CD4-positive, alpha-beta T cell treated with Interleukin-17A for 4 hours (primary cell): Measurements from ENCODE around the gene PTAR1.

Source experiments
- DNase-seq: peaks from one replicate; pipeline ENCODE4 v3.0.0-alpha.2; 2020; ENCODE audit warnings: mixed read lengths

PTAR1 gene

DNA sequence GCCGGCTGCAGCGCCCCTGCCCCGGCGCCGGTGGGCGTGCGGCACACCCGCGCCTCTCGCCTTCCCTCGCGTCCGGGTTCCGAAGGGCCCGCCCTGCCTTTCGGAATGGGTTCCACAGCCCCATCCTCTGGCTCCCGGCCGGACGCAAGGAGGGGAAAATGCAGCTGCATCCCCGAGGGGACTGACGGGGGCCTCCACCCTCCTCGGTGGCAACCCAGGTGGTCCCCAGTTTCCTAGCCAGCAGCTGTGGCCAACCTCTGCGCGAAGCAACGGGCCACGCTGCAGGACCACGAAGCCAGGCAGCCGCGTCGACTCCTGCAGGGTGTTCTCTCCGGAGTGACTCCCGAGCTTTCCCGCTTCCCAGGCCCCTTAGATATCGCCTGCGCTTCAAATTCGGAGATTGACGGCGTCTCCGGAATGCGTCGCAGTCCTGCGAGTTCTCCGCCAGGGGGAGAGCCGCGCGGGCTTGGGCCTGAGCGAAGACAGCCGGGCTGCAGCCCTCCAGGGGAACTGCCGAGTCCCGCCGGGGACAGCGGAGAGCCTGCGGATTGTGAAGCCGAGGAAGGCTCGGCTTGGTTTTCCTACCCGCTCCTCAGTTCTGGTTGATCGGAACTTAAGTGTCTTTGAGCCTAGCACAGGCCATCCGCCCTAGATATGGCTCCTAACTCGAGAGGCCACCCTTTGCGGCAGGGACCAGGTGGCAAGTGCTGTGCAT, 87.1 kb downstream of the PTAR1 start:
- peak; percentile 78 for DNase-seq

DNA sequence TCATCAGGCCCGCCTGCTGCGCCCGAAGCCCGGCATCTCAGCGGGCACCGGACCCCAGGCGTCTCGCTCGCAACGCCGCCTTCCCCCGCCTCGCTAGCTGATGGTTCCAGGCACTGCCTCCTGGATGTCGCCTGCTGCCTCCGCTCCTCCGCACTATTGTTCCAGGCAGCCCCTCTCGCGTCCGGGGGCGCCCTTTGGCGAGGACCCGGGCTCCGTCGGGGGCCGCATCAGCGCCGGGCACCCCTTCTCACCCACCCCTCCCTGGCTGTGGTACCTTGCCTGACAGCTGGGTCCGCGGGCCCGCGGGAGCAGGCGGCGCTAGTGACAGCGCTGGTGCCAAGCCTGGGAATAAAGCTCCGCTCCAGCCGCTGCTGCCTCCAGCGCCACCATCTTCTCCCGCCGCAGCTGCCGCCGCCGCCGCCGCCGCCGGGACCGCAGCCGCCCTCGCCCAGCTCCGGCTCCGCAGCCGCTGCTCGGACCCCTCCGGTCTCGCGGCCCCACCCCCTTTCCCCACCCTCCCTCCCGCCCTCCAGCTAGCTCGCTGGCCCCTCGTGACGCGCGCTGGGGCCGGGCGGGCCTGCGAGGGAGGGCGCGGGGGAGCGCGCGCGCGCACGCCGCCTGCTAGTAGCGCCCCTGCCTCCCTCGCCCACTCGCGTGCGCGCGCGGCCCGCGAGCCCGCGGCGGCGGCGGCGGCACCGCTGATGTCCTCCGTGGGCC, 87.8 kb downstream of the PTAR1 start, which contains the start of gene APBA1:
Gene APBA1 (minus strand): TSS at position 493 of the 717 bp plus-strand sequence.
- peak; percentile 72 for DNase-seq

DNA sequence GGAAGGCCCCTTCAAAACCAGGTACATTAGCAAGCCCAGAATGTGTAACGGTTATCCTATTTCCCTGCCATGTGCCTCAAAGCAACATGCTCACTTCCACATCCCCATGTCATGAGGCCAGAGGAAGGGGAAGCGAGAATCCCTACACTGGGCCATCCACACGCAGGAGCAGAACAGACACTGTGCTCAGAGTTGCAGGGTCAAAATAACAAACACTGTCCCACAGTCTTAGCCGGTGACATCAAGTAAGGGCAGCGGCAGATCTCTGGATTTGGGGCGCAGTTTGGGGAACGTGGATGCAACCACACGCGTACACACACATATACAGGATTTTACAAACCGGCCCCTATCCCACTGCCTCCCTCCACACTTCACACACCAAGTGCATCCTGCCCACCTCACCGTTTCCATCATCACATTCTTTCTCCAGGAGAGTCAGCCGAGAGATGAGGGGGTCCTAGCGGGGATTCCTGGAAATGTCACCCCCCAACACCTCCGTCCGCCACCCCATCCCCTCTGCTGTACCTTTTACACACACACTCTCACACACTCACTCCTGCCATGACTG, 88.4 kb downstream of the PTAR1 start:
- no peak for DNase-seq

DNA sequence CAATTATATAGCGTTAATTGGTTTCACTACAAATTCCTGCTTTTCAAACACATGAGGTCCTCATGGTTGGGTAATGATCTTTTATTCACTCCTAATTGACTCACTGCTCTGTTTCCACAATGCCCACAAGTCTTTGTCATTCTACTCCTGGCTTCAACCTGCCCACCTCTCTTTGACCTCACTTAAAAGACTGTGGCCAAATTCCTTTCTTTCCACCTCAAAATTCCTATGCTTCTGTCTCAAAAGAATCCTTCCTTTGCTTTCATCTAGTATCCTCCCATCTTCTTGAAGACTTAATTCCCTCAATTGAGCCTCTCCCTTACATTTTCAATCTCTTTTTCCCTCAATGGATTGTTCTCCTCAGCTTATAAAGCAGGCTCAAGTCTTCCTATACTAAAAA, 92.5 kb downstream of the PTAR1 start:
- no peak for DNase-seq

DNA sequence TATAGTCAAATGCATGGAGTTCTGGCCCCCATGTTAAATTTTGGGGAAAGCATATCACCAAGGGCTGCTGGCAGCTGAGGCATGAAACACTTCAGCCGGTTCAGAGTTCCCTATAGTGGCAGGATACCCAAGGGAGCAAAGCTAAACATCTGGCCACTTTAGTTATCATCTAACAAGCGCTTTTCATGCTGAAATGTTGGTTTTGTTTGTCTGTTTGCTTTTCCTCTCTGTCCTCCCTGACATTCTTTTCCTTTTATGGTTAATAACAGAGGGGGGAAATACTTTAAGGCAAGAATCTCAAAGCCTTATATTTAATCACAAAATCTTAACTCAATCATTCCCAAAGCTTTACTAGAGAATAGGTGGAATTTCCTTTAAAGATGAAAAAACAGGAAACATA, 99.5 kb downstream of the PTAR1 start:
- DNase-seq = no peak
